ENCODE measurements around the gene AEN.

AEN gene

DNA sequence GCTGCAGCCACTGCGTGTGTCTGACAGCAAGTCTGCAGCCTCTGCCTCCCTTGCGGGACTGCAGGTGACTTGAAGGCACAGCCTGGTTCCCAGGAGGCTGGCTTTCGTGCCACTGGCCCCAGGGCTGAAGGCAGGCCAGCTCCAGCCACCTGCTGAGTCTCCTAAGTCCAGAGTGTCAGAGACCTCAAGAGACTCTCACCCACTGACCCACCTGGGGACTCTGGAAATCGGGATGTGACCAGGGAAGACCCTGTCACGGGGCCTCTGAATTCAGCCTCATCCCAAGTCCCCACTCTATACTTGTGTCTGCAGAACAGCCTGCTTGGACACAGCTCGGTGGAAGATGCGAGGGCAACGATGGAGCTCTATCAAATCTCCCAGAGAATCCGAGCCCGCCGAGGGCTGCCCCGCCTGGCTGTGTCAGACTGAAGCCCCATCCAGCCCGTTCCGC, 34.0 kb downstream of the AEN start:
- DNase-seq = no peak
- H3K27ac ChIP-seq = no peak overlapping the region
- TF ChIP-seq, protein P1, sequence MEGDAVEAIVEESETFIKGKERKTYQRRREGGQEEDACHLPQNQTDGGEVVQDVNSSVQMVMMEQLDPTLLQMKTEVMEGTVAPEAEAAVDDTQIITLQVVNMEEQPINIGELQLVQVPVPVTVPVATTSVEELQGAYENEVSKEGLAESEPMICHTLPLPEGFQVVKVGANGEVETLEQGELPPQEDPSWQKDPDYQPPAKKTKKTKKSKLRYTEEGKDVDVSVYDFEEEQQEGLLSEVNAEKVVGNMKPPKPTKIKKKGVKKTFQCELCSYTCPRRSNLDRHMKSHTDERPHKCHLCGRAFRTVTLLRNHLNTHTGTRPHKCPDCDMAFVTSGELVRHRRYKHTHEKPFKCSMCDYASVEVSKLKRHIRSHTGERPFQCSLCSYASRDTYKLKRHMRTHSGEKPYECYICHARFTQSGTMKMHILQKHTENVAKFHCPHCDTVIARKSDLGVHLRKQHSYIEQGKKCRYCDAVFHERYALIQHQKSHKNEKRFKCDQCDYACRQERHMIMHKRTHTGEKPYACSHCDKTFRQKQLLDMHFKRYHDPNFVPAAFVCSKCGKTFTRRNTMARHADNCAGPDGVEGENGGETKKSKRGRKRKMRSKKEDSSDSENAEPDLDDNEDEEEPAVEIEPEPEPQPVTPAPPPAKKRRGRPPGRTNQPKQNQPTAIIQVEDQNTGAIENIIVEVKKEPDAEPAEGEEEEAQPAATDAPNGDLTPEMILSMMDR (IDR thresholded peaks at IDR 0.05; ENCODE audit: low read depth, low read length) = no peak
- H3K27me3 ChIP-seq (ENCODE audit: insufficient read depth, low read depth, severe bottlenecking) = no peaks in the 10 kb centered on the region
- H3K9me3 ChIP-seq (ENCODE audit: severe bottlenecking) = no peaks in the 10 kb centered on the region
- no peaks in the 10 kb centered on the region for H3K36me3 ChIP-seq
- no peak overlapping the region for H3K4me3 ChIP-seq (ENCODE audit: low read depth, low read length)

DNA sequence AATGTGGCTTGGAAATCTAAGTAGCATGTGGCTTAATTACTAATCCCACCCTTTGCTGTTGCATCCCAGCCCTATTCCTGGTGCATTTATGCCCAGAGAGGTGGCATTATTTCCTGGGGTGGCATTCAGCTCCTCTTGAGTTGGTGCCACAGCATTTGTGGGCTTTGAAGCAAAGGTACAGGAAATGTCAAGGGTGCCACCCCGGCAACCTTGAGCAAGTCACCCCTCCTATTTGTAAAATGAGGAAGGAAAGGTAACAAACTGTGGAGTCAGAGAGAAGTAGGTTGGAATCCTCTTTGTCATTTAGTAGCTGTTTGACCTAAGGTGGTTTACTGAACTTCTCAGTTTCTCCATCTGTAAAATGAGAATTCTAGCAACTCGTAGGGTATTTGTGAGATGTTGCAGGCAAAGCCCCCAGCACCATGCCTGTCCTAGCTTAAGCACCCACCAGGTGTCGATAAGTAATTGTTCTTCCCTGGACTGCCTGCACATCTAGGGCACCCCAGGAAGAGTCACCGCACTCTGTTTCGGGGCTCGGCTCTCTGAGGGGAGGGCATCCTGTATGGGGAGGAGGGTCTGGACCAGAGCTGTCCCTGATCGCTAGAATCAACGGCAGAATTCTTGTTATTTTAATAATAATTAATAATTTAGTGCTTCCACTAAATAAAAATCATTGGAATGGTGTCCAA, 34.8 kb downstream of the AEN start:
- Histone ChIP-seq H3K9me3 (ENCODE audit: severe bottlenecking) (no peaks in the 10 kb centered on the region), H3K27me3 (ENCODE audit: insufficient read depth, low read depth, severe bottlenecking) (no peaks in the 10 kb centered on the region), H3K36me3 (no peaks in the 10 kb centered on the region), H3K27ac (no peak overlapping the region), H3K4me3 (ENCODE audit: low read depth, low read length) (no peak overlapping the region)
- TF ChIP-seq, protein P1 (IDR thresholded peaks at IDR 0.05; ENCODE audit: low read depth, low read length) = no peak; the same call in 1 of the 2 replicates
- DNase-seq = no peak

DNA sequence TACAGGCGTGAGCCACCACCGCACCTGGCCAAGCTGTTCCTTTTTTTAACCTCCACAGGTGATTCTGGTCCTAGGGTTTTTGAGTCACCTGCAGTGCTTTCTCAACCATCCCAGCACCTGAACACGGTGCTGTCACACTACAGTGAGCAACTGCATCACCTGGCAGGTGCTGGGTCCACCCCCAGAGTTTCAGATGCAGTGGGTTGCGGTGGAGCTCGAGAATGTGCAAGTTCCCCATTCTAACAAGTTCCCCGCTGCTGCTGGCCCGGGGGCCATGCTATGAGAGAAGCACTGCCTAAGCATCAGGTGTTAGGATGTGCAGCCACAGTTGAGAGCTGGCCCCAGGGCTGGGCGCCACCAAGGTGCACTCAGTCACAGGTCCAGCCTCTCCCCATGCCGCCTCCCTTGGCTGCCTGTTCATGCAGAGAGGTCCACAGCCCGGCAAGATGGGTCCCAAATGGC, 35.7 kb downstream of the AEN start:
- H3K27ac ChIP-seq = no peak overlapping the region
- TF ChIP-seq, protein P1 (IDR thresholded peaks at IDR 0.05; ENCODE audit: low read depth, low read length) = no peak
- no peak for DNase-seq
- no peak overlapping the region for H3K4me3 ChIP-seq (ENCODE audit: low read depth, low read length)
- no peaks in the 10 kb centered on the region for H3K27me3 ChIP-seq (ENCODE audit: insufficient read depth, low read depth, severe bottlenecking)
- no peaks in the 10 kb centered on the region for H3K9me3 ChIP-seq (ENCODE audit: severe bottlenecking)
- H3K36me3 ChIP-seq = no peaks in the 10 kb centered on the region

DNA sequence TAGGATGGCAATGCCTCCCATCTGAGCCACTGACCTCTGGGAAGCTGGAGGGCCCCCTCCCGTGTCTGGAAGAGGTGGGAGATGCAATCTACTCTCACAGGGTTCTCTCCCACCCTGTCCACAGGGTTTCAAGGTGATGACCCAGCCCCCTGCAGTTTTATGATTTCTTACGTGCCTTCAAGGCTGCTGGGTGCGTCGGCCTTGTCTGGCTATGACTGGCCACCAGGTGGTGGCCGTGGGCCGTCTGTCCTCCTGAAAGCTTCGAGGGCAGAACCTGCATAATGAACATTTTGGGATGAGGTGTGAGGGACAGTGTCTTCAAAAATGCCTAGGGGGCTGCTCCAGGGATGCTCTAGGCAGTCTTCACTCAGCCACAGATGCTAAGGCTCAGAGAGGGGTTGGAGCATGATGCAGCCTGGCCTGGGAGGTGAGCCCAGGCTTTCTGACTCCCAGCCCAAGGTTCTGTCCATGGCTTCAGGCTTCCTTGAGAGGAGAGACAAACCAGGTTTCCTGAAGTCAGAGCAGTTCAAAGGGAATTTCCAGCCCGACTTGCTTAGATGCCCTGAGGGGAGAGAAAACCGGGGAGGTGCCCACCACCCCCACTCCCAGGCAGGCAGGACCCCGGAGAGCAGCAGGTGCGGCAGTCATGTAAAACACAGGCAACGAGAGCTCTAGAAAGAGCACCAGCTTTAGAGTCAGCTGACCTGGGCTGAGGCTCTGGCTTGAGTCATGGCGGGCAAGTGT, 36.4 kb downstream of the AEN start:
- H3K27ac ChIP-seq = no peak overlapping the region
- no peaks in the 10 kb centered on the region for H3K27me3 ChIP-seq (ENCODE audit: insufficient read depth, low read depth, severe bottlenecking)
- no peaks in the 10 kb centered on the region for H3K36me3 ChIP-seq
- H3K4me3 ChIP-seq (ENCODE audit: low read depth, low read length) = no peak overlapping the region
- H3K9me3 ChIP-seq (ENCODE audit: severe bottlenecking) = no peaks in the 10 kb centered on the region
- DNase-seq = peak; percentile 56
- TF ChIP-seq, protein P1 (IDR thresholded peaks at IDR 0.05; ENCODE audit: low read depth, low read length) = peak; percentile 86

DNA sequence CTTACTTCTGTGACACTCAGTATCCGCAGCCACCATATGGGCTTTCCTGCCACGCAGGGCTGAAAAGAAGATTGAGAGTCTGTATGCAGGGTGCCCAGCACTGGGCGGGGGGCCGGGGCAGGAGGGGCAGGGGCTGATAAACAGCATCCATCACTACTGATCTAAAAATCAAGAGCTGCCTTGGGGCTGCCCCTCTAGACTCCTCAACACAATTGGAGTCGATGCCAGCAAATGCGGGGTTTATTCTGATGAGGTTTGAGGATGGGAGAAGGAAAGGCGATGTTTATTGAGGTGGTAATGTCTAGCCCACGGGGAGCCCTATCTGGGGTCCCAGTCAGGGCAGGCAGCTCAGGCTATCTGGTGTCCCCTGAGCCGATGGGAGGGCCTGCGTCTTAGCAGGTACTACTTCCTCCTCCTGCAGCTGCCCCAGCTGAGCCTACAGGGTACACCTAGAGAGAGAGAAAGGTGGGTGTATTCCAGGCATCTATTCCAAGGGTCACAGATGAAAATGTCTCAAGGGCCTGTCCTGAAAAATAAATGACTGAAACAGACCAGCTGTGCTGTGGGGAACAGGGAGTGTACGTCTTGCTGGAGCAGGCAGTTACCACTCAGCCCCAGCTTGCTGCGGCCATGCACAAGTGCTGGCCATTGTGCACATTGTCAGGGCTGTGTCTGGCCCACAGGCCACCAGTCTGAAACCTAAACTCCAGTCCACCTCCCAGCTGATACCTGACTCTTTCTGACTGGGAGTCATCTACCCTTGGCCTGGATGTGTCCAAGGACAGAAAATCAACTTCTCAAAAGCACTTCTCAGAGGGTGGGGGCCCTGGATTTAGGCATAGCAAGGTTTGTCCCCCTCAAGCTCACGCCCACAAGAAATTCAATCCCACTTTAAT, 37.2 kb downstream of the AEN start:
- TF ChIP-seq, protein P1 (IDR thresholded peaks at IDR 0.05; ENCODE audit: low read depth, low read length) = no peak
- H3K36me3 ChIP-seq = no peaks in the 10 kb centered on the region
- DNase-seq = no peak
- no peak overlapping the region for H3K4me3 ChIP-seq (ENCODE audit: low read depth, low read length)
- no peak overlapping the region for H3K27ac ChIP-seq
- no peaks in the 10 kb centered on the region for H3K27me3 ChIP-seq (ENCODE audit: insufficient read depth, low read depth, severe bottlenecking)
- H3K9me3 ChIP-seq (ENCODE audit: severe bottlenecking) = no peaks in the 10 kb centered on the region

Measured in WERI-Rb-1 (cell line).